Prostate gland (tissue), 2 donors: ENCODE measurements around the gene ANKRD55.

Source experiments
- POLR2A ChIP-seq: fragments of 450-650 bp; IDR thresholded peaks from one replicate; pipeline ENCODE4 v1.6.1; 2016; ENCODE audit warnings: antibody characterized with exemption, mild to moderate bottlenecking
- TF ChIP-seq, protein P1 (sequence below), 4 experiments: fragments of 200-600 bp in 2 of 4; fragments of 450-650 bp in 2 of 4; sonication (generic) in 2 of 4; IDR thresholded peaks; 1 replicate in 3 of 4; 2 replicates in 1 of 4; pipeline ENCODE4 v1.5.1; 2016 to 2019; ENCODE audit warnings: antibody characterized with exemption in 4 of 4, mild to moderate bottlenecking in 2 of 4, moderate library complexity in 2 of 4

DNA sequence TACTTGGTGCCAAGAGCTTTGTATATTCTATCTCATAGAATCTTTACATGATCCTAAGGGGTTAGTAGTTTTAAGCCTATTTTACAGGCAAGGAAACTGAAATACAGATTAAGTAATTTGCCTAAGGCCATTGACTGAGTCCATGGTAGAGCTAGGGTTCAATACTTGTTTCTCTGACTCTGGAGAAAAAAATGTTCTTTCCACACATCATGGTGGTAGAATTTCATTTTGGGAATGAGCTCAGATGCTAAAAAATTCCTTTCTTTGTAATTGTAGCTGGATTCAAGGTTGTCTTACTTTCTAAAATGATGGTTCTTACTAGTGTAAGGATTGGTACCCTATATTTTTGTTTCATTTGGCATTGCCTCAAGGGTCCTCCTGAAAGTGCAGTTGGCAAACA, 86.0 kb downstream of the ANKRD55 start:
- TF ChIP-seq, protein P1, sequence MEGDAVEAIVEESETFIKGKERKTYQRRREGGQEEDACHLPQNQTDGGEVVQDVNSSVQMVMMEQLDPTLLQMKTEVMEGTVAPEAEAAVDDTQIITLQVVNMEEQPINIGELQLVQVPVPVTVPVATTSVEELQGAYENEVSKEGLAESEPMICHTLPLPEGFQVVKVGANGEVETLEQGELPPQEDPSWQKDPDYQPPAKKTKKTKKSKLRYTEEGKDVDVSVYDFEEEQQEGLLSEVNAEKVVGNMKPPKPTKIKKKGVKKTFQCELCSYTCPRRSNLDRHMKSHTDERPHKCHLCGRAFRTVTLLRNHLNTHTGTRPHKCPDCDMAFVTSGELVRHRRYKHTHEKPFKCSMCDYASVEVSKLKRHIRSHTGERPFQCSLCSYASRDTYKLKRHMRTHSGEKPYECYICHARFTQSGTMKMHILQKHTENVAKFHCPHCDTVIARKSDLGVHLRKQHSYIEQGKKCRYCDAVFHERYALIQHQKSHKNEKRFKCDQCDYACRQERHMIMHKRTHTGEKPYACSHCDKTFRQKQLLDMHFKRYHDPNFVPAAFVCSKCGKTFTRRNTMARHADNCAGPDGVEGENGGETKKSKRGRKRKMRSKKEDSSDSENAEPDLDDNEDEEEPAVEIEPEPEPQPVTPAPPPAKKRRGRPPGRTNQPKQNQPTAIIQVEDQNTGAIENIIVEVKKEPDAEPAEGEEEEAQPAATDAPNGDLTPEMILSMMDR (IDR thresholded peaks at IDR 0.05): no peak
- TF ChIP-seq POLR2A: no peak
